Effector memory CD8-positive, alpha-beta T cell (primary cell): ENCODE measurements around the gene CEACAM3.
"Not testable (repeated sequence)": the region's sequence is repeated elsewhere in the genome, so short reads cannot be mapped to it uniquely, and the experiment has no call there.

ENCODE experiments used
- ATAC-seq: fragments of 150-1000 bp; cut with Tn5 transposase; replicated peaks from 2 replicates; pipeline ENCODE4 v1.10.0; 2021; ENCODE audit warnings: mild to moderate bottlenecking, moderate library complexity
- DNase-seq, 3 experiments: peaks; one replicate each; pipeline ENCODE4 v3.0.0; 2021
- H3K27ac Mint-ChIP-seq, 2 donors: one replicate each; pipeline ENCODE4 v1.8.0; 2022; ENCODE audit warnings: mild to moderate bottlenecking in 2 of 2, mixed read lengths in 2 of 2, moderate library complexity in 2 of 2
- H3K27me3 Mint-ChIP-seq, 2 donors: one replicate each; pipeline ENCODE4 v1.8.0; 2022; ENCODE audit warnings: mixed read lengths in 2 of 2
- H3K36me3 Mint-ChIP-seq: one replicate; pipeline ENCODE4 v1.8.0; 2022; ENCODE audit warnings: mild to moderate bottlenecking, moderate library complexity, mixed read lengths; ENCODE audit not compliant: insufficient read depth
- H3K4me1 Mint-ChIP-seq, 2 donors: one replicate each; pipeline ENCODE4 v1.8.0; 2022; ENCODE audit warnings: low read depth in 2 of 2, mixed read lengths in 2 of 2
- H3K4me3 Mint-ChIP-seq, 2 donors: one replicate each; pipeline ENCODE4 v1.8.0; 2022; ENCODE audit warnings: mild to moderate bottlenecking in 2 of 2, mixed read lengths in 2 of 2, moderate library complexity in 2 of 2
- H3K9me3 Mint-ChIP-seq, 2 donors: one replicate each; pipeline ENCODE4 v1.8.0; 2022; ENCODE audit warnings: mixed read lengths in 2 of 2
- total RNA-seq, 9 experiments: gene quantifications; one replicate each; lab custom pipeline; 2026; lab: John Stamatoyannopoulos, UW

CEACAM3 gene
- total RNA-seq = 0 reads per million in 9 experiments

GRCh38 chr19:41796362-41796761 lies at the start of gene CEACAM3:
Gene CEACAM3, plus strand, starts transcription at chr19:41796587. Its CDS starts 91 bp downstream, at chr19:41796678.
- no peak for DNase-seq
- Mint-ChIP-seq H3K4me1 (peaks cover 0 to 4% of the 10 kb centered on the region in 2 donors), H3K4me3 (no peak within 1 kb of the TSS), H3K9me3 (no peaks in the 10 kb centered on the region), H3K36me3 (peaks cover 2% of the 10 kb centered on the region), H3K27ac (no peak within 1 kb of the TSS), H3K27me3 (peaks cover 49 to 71% of the 10 kb centered on the region in 2 donors)
- no peak for ATAC-seq

- peak; percentile 68 for ATAC-seq
- Mint-ChIP-seq H3K27me3 (peaks cover 57 to 71% of the 10 kb centered on the region in 2 donors), H3K36me3 (no peaks in the 10 kb centered on the region), H3K27ac (no peak overlapping the region), H3K4me3 (no peak overlapping the region), H3K4me1 (peaks cover 0 to 1% of the 10 kb centered on the region in 2 donors), H3K9me3 (no peaks in the 10 kb centered on the region)
- peak in 2 of 3 experiments; percentile 22 to 24 for DNase-seq
These were observed 49.7 kb upstream of the CEACAM3 start for GRCh38 chr19:41746593-41747227.

GRCh38 chr19:41748012-41748411 lies 48.4 kb upstream of the CEACAM3 start:
- no peak overlapping the region for H3K4me3 Mint-ChIP-seq
- peaks cover 69 to 80% of the 10 kb centered on the region in 2 donors for H3K27me3 Mint-ChIP-seq
- ATAC-seq (no peak), DNase-seq (no peak)
- peaks cover 0 to 1% of the 10 kb centered on the region in 2 donors for H3K4me1 Mint-ChIP-seq
- no peaks in the 10 kb centered on the region for H3K9me3 Mint-ChIP-seq
- no peaks in the 10 kb centered on the region for H3K36me3 Mint-ChIP-seq
- no peak overlapping the region for H3K27ac Mint-ChIP-seq

- not testable (repeated sequence) for ATAC-seq, H3K4me1 Mint-ChIP-seq, DNase-seq, H3K27ac Mint-ChIP-seq, H3K36me3 Mint-ChIP-seq, H3K9me3 Mint-ChIP-seq, H3K4me3 Mint-ChIP-seq
- H3K27me3 Mint-ChIP-seq = peaks cover 68 to 78% of the 10 kb centered on the region in 2 donors
These were observed 45.9 kb upstream of the CEACAM3 start for GRCh38 chr19:41750248-41751134.

- Mint-ChIP-seq H3K4me3 (no peak overlapping the region), H3K27ac (no peak overlapping the region), H3K9me3 (no peaks in the 10 kb centered on the region), H3K4me1 (peaks cover 3 to 6% of the 10 kb centered on the region in 2 donors), H3K36me3 (no peaks in the 10 kb centered on the region), H3K27me3 (peaks cover 64 to 66% of the 10 kb centered on the region in 2 donors)
- DNase-seq (peak; percentile 65 to 69 (median 68)), ATAC-seq (peak; percentile 75)
These were observed 43.2 kb upstream of the CEACAM3 start for GRCh38 chr19:41753159-41753558.

GRCh38 chr19:41753936-41754529 lies 42.4 kb upstream of the CEACAM3 start:
- Mint-ChIP-seq H3K9me3 (no peaks in the 10 kb centered on the region), H3K27ac (no peak overlapping the region), H3K4me1 (peaks cover 3 to 6% of the 10 kb centered on the region in 2 donors), H3K27me3 (peaks cover 64 to 65% of the 10 kb centered on the region in 2 donors), H3K36me3 (no peaks in the 10 kb centered on the region), H3K4me3 (no peak overlapping the region)
- DNase-seq (peak; percentile 61 to 70 (median 62)), ATAC-seq (peak; percentile 96)

GRCh38 chr19:41755328-41755913 lies 41.0 kb upstream of the CEACAM3 start, which contains the start of gene CEACAM6:
Gene CEACAM6, plus strand, starts transcription at chr19:41755530. Its CDS starts 109 bp downstream, at chr19:41755639.
- Mint-ChIP-seq H3K36me3 (no peaks in the 10 kb centered on the region), H3K4me1 (peaks cover 3 to 6% of the 10 kb centered on the region in 2 donors), H3K27me3 (peaks cover 72 to 75% of the 10 kb centered on the region in 2 donors), H3K4me3 (no peak within 1 kb of the TSS), H3K9me3 (no peaks in the 10 kb centered on the region), H3K27ac (no peak within 1 kb of the TSS)
- ATAC-seq = no peak
- no peak for DNase-seq

GRCh38 chr19:41758846-41759245 lies 37.5 kb upstream of the CEACAM3 start:
- H3K9me3 Mint-ChIP-seq = no peaks in the 10 kb centered on the region
- no peak overlapping the region for H3K4me3 Mint-ChIP-seq
- no peak for DNase-seq
- H3K4me1 Mint-ChIP-seq = peaks cover 1 to 2% of the 10 kb centered on the region in 2 donors
- H3K36me3 Mint-ChIP-seq = no peaks in the 10 kb centered on the region
- peaks cover 76 to 84% of the 10 kb centered on the region in 2 donors for H3K27me3 Mint-ChIP-seq
- ATAC-seq = no peak
- no peak overlapping the region for H3K27ac Mint-ChIP-seq

- no peaks in the 10 kb centered on the region for H3K4me1 Mint-ChIP-seq
- H3K27me3 Mint-ChIP-seq = peaks cover 55 to 78% of the 10 kb centered on the region in 2 donors
- H3K36me3 Mint-ChIP-seq = no peaks in the 10 kb centered on the region
- no peak overlapping the region for H3K27ac Mint-ChIP-seq
- no peak overlapping the region for H3K4me3 Mint-ChIP-seq
- DNase-seq (no peak), ATAC-seq (no peak)
- no peaks in the 10 kb centered on the region for H3K9me3 Mint-ChIP-seq
These were observed 29.3 kb upstream of the CEACAM3 start for GRCh38 chr19:41767115-41767514.

GRCh38 chr19:41768105-41768504 lies 28.3 kb upstream of the CEACAM3 start:
- H3K9me3 Mint-ChIP-seq, H3K27ac Mint-ChIP-seq, H3K4me1 Mint-ChIP-seq, DNase-seq, ATAC-seq, H3K4me3 Mint-ChIP-seq, H3K36me3 Mint-ChIP-seq: not testable (repeated sequence)
- H3K27me3 Mint-ChIP-seq = peaks cover 54 to 78% of the 10 kb centered on the region in 2 donors

- Mint-ChIP-seq H3K9me3 (no peaks in the 10 kb centered on the region), H3K4me1 (peaks cover 9 to 14% of the 10 kb centered on the region in 2 donors), H3K4me3 (no peak overlapping the region), H3K27me3 (peaks cover 57 to 79% of the 10 kb centered on the region in 2 donors), H3K36me3 (no peaks in the 10 kb centered on the region), H3K27ac (no peak overlapping the region)
- ATAC-seq (no peak), DNase-seq (no peak)
These were observed 26.8 kb upstream of the CEACAM3 start for GRCh38 chr19:41769608-41770007.

GRCh38 chr19:41771410-41771809 lies 25.0 kb upstream of the CEACAM3 start:
- Mint-ChIP-seq H3K4me3 (no peak overlapping the region), H3K36me3 (peaks cover 3% of the 10 kb centered on the region), H3K9me3 (no peaks in the 10 kb centered on the region), H3K4me1 (peaks cover 10 to 20% of the 10 kb centered on the region in 2 donors), H3K27ac (no peak overlapping the region), H3K27me3 (peaks cover 48 to 79% of the 10 kb centered on the region in 2 donors)
- no peak for ATAC-seq
- no peak for DNase-seq

- ATAC-seq = peak; percentile 78
- Mint-ChIP-seq H3K4me1 (peaks cover 10 to 20% of the 10 kb centered on the region in 2 donors), H3K4me3 (peak overlapping the region in 1 of 2 donors; percentile 7), H3K27ac (peak overlapping the region in 1 of 2 donors; percentile 15), H3K36me3 (peaks cover 3% of the 10 kb centered on the region), H3K9me3 (no peaks in the 10 kb centered on the region), H3K27me3 (peaks cover 48 to 92% of the 10 kb centered on the region in 2 donors)
- peak in 1 of 3 experiments; percentile 19 for DNase-seq
These were observed 21.8 kb upstream of the CEACAM3 start for GRCh38 chr19:41774515-41774980.
